HG02588 (cell line): ENCODE data around the gene MCM3.

Source experiments
- ATAC-seq: cut with Tn5 transposase; IDR thresholded peaks from one replicate; pipeline ENCODE4 v1.9.1; 2021; ENCODE audit warnings: mild to moderate bottlenecking, moderate library complexity; ENCODE audit not compliant: unreplicated experiment

MCM3 gene

DNA sequence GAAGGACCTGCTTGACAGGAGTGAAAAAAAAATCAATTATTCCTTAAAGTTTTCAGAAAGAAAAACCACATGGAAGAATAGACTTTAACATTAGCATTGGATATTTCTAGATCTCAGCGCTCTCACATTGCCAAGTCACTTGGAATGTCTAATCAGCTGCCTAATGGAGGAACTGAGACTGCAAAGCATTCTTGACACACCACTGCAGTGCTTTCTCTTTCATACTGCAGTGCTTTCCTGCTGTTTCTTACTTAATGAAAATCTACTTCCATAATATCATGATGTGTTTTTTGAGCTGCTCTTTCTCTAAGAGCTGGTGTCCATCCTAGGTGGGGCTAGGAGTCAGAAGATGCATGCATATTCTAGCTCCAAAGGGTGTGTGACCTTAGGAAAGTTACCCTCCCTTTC, 20.4 kb upstream of the MCM3 start:
- ATAC-seq = peak; percentile 66

- ATAC-seq = no peak
Measured at GRCh38 chr6:52303178-52303577, 18.6 kb upstream of the MCM3 start.

- no peak for ATAC-seq
Measured at GRCh38 chr6:52301326-52301725, 16.8 kb upstream of the MCM3 start.

GRCh38 chr6:52300489-52300931, 16.0 kb upstream of the MCM3 start:
- no peak for ATAC-seq

DNA sequence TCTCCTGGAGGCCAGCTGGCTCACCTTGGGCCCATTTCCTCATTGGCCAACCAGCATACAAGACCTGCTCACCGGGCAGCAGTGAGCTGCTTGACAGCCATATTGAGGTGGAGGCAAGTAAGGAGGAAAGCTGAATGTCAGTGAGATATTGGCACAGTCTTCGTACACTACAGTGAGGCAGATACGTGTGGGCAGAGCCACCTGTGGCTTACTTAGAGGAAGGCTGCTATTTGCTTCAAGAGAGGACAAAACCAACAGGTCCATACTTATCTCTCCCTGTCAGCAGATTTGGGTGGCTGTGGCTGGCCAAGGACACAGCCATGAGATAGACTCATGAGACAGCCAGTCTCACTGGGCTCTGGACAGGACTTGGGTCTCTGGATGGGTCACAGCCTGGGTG, 15.1 kb upstream of the MCM3 start:
- ATAC-seq = no peak

DNA sequence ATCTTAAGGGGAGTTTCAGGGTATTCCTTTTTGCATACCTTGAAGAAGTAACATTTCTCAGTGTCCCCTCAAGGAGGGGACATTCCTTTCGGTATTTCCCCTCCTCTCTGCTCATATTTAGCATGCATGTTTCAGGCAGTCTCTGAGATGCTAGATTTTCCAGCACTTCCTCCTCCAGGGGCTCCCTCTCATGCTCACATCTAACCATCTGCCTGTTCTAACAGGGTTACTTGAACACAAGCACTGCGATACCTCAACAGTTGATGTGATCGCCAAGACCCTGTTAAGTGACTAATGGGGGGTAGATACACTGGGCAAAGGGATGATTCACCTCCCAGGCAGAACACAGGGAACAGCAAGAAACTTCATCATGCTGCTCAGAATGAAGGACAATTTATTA, 12.9 kb upstream of the MCM3 start:
- ATAC-seq = peak; percentile 52

- no peak for ATAC-seq
Measured at GRCh38 chr6:52293067-52293466, 8.5 kb upstream of the MCM3 start.

GRCh38 chr6:52288841-52289240, 4.3 kb upstream of the MCM3 start:
- no peak for ATAC-seq

DNA sequence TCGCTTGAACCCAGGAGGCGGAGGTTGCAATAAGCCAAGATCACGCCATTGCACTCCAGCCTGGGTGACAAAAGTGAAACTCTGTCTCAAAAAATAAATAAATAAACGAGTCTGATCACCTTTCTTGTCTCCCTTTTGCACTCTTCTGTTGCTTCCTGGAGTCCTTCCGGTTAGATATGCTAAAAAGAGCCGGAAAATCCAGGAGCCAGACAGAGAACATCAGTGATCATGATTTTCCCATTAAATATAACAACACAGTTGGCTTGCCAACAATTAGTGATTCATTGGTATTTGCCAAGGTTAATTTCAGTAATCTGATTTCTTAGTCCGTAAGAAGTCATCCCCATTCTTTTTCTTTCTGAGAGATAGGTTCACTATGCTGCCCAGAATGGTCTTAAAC, 3.7 kb upstream of the MCM3 start:
- ATAC-seq = no peak

DNA sequence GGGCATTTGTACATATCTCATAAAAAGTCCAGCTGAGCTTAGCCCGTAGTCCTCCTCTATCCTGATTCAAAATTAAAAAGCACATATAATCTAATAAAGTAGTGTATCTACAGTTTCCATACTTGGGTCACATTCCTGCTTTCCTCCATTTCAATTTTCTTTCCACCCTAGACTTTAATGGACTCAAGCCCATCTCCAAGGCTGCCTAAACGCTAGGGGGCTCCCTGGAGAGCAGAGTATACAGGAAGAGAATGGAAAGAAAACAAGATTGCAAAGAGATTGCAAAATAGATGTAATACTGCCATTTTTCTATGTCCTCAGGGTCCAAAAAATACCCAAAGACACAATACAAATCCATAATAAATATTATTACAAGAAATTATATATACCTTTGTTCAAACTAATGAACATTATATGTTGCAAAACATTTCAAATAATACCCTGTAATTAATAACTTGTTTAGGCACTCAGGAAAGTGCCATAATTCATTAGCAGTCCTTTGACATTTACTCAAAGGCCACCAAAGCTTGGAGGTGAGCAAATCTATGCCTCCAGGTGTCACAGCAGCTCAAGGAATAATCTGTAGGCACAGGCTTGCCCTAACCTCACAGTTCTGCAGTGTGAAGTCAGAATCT, 2.4 kb upstream of the MCM3 start:
- no peak for ATAC-seq

- ATAC-seq = no peak
Measured at GRCh38 chr6:52285177-52286068, 881 bp upstream of the MCM3 start.

DNA sequence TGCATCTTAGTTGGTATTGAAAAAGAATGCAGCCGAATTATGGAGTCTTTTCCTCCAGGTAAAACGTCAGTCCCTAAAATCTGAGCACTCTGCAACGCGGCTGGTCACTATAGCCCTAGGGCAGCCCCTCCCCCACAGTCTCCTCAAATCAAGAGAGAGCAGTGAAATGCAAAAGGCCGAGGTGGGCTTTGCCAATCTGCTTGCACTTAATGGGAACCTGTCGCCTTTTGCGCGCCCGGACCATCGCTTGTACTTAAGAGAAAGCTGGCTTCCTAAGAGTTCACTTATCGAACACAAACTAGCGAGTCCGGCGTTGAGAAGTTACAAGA, 447 bp downstream of the MCM3 start:
- no peak for ATAC-seq

GRCh38 chr6:52283111-52283510, 1.4 kb downstream of the MCM3 start:
- ATAC-seq = no peak

- ATAC-seq = no peak
Measured at GRCh38 chr6:52276130-52276529, 8.4 kb downstream of the MCM3 start.

- ATAC-seq = no peak
Measured at GRCh38 chr6:52271852-52272460, 12.6 kb downstream of the MCM3 start.

GRCh38 chr6:52263709-52264540, 20.6 kb downstream of the MCM3 start:
- peak; percentile 71 for ATAC-seq

- ATAC-seq = no peak
Measured at GRCh38 chr6:52262620-52263344, 21.8 kb downstream of the MCM3 start.

DNA sequence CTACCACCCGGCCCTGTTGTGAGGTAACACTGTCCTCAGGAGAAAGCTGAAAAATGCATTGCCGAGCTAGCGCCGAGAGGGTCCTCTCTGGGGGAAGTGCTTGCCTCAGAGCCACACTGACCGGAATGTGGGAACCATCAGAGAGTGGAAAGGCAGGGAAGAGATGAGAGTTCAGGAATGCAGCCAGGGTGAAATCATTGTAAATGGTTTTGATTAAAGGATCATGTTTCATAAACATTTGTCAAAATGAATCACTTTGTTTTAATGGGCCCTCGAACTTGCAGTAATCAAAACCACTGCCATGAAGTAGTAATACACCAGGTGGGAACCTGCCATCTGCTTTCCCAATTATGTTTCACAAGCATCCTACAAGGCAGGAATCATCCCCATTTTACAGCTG, 23.3 kb downstream of the MCM3 start:
- no peak for ATAC-seq

GRCh38 chr6:52260634-52261033, 23.9 kb downstream of the MCM3 start:
- no peak for ATAC-seq

- ATAC-seq = no peak
Measured at GRCh38 chr6:52255434-52255833, 29.1 kb downstream of the MCM3 start.
